Gastrocnemius medialis (tissue), 4 donors: Measurements from ENCODE around the gene WBP11.

ENCODE experiments used
- POLR2A ChIP-seq, 2 donors: fragments of 450-650 bp; IDR thresholded peaks; one replicate each; pipeline ENCODE4 v1.6.1; 2017; ENCODE audit warnings: antibody characterized with exemption in 2 of 2, mild to moderate bottlenecking in 2 of 2, moderate library complexity in 2 of 2
- TF ChIP-seq, protein P1 (sequence below), 5 experiments: fragments of 450-650 bp in 3 of 5; fragments of 200-600 bp in 2 of 5; sonication (generic) in 2 of 5; IDR thresholded peaks in 4 of 5; conservative IDR thresholded peaks in 1 of 5; 1 replicate in 4 of 5; 2 replicates in 1 of 5; pipeline ENCODE4 v1.5.1; 2016 to 2019; ENCODE audit warnings: antibody characterized with exemption in 5 of 5, mild to moderate bottlenecking in 3 of 5, moderate library complexity in 3 of 5

DNA sequence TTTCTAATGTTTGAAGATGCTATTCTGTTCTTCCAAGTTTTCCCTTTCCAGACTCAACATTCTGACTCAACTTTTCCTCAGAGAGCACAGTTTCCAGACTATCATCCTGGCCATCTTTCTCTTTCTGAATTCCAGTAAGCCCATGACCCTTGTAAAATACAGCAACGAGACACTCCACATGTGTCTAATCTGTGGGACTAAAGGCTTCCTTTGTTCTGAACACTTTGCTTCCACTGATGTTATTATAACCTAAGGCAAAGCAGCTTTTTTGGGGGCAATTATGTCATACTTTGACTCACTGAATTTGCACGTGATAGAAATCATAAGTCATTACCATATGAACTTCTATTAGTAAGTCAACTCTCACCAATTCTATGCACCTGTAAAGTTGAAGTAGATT is 46.4 kb upstream of the WBP11 start:
- TF ChIP-seq, protein P1, sequence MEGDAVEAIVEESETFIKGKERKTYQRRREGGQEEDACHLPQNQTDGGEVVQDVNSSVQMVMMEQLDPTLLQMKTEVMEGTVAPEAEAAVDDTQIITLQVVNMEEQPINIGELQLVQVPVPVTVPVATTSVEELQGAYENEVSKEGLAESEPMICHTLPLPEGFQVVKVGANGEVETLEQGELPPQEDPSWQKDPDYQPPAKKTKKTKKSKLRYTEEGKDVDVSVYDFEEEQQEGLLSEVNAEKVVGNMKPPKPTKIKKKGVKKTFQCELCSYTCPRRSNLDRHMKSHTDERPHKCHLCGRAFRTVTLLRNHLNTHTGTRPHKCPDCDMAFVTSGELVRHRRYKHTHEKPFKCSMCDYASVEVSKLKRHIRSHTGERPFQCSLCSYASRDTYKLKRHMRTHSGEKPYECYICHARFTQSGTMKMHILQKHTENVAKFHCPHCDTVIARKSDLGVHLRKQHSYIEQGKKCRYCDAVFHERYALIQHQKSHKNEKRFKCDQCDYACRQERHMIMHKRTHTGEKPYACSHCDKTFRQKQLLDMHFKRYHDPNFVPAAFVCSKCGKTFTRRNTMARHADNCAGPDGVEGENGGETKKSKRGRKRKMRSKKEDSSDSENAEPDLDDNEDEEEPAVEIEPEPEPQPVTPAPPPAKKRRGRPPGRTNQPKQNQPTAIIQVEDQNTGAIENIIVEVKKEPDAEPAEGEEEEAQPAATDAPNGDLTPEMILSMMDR (IDR thresholded peaks at IDR 0.05 in 4 of 5, conservative IDR thresholded peaks at IDR 0.05 in 1 of 5): no peak
- TF ChIP-seq POLR2A (IDR thresholded peaks at IDR 0.05): no peak
